Stimulated activated CD4-positive, alpha-beta T cell treated with anti-CD3 and anti-CD28 coated beads, Interleukin-2, amount 100 ng/mL, for 4 hours (primary cell): Measurements from ENCODE around the gene PAQR8.
"Not testable (repeated sequence)": the region's sequence is repeated elsewhere in the genome, so short reads cannot be mapped to it uniquely, and the experiment has no call there.

ENCODE experiments used
- DNase-seq: peaks from one replicate; pipeline ENCODE4 v3.0.0-alpha.2; 2020; ENCODE audit warnings: low read depth

Gene PAQR8

GRCh38 chr6:52411911-52412310 is 50.0 kb downstream of the PAQR8 start:
- no peak for DNase-seq

- DNase-seq, result no peak
These were observed 53.4 kb downstream of the PAQR8 start for GRCh38 chr6:52415333-52415732.

- DNase-seq, result no peak
These were observed 54.1 kb downstream of the PAQR8 start for GRCh38 chr6:52415917-52416628.

DNA sequence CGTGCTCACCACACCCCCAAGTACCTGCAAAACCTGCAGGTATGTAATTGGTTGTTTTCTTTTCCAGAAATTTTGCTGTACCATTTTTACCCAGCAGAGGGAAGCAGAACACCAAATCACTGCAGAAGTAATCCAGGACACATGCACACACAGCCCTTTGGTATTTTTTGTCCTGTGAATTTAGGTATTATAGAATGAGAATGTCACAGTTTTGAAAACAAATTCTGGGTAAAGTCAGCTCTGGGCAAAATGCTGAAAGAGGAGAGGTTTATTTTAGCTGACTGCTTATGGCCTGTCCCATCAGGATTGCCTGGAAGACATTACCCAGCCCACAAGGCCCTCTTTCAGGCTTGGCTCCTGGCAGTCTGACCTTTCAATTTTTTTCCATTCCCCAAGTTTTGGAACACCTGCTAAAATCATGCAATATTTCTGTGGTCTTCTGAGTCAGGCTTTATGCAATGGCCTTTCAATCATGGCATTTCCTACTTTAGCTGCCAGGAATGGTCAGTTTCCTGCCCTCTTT is 54.7 kb downstream of the PAQR8 start:
- DNase-seq, result no peak

- DNase-seq, result no peak
These were observed 55.7 kb downstream of the PAQR8 start for GRCh38 chr6:52417675-52418111.

DNA sequence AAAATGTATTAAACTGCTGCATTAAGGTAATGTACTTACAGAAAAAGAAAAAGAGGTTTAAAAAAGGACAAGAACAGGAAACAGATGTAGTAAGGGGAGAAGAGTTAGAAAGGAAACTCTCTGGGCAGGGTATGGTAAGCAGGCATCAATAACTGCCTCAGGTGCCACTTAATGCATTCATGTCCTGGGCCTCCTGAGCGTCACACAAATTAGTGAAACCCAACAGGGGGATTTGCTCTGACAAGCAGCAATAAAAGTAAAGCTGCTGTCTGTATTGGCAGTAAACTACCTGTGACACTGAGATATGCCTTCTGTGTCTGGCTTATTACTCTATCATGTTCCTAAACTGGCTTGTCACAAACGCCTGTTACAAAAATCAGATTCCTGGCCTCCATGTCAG is 56.7 kb downstream of the PAQR8 start:
- DNase-seq, result no peak

DNA sequence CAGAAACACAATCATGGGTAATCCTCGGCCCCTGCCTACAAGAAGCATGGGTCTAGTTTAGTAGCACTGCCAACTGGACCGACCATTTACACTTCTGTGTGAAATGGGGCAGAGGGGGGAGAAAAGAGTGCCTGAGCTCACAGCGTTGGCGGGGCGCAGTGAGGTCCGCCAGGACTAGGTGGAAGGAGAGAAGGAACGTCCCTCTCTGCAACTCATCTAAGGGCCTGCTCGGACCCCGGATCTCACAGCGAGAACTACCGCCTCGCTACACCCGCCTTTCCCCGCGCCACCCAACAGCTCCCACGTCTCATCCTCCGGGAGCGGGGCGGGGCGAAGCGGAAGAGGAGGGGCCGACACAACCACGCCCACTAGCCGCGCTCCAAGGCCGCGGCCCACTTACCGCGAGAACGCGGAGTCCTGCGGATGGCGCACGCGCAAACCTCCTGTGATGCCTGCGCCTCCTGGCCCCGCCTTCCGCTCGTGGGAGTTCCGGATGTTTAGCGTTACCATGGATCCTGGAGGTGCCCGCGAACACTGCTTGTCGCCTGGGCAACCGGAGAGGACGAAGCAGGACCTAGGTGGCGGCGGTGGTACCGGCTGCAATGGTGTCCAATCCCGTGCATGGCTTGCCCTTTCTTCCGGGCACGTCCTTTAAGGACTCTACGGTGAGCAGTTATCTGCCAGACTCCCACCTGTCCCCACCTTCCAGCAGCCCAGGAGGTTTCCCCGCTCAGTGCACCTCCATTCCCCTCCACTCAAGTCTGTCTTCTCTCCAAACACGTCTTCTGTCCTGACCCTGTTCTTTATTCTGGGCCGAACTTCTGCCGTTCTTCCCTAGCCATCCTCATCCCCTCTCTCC is 58.1 kb downstream of the PAQR8 start, which contains the start of gene EFHC1:
TSS of gene EFHC1 (plus strand) at position 534 of the 859 bp plus-strand sequence. CDS start at position 603, 69 bp downstream.
- DNase-seq, result peak; percentile 96

GRCh38 chr6:52420668-52421358 is 58.9 kb downstream of the PAQR8 start:
- no peak for DNase-seq

- no peak for DNase-seq
These were observed 60.2 kb downstream of the PAQR8 start for GRCh38 chr6:52422156-52422555.

DNA sequence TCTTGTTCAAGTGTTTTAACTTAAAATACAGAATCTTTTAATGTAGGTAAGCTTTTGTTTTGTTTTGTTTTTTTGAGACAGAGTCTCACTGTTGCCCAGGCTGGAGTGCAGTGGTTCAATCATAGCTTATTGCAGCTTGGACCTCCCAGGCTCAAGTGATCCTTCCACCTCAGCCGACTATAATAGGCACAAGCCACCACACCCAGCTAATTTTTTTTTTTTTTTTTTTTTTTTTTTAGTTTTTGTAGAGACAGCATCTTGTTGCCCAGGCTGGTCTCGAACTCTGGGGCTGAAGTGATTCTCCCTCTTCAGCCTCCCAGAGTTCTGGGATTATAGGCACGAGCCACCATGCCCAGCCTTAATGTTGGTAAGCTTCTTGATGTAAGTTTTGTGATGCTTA is 61.5 kb downstream of the PAQR8 start:
- DNase-seq, result no peak

GRCh38 chr6:52423971-52424381 is 62.0 kb downstream of the PAQR8 start:
- no peak for DNase-seq

GRCh38 chr6:52424513-52424912 is 62.6 kb downstream of the PAQR8 start:
- DNase-seq, result no peak

GRCh38 chr6:52426667-52427066 is 64.7 kb downstream of the PAQR8 start:
- no peak for DNase-seq

GRCh38 chr6:52433294-52433693 is 71.3 kb downstream of the PAQR8 start:
- not testable (repeated sequence) for DNase-seq

DNA sequence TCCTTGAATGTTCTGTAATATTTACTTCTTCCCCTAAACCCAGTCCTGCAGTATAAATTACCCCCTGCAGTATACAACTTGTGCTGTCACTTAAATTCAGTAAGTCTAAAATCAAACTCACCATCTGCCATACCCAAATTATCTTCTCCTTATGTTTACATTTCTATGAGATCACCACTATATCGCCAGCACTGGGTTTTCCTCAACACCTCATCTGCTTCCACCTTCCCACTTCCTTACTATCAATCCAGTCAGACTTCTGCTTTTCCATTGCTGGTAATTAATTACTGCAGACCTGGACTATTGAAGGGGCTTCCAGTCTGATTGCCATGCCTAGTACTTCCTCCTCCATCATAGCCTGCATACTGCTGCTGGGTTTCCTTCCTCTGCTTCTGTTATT is 73.4 kb downstream of the PAQR8 start:
- no peak for DNase-seq

DNA sequence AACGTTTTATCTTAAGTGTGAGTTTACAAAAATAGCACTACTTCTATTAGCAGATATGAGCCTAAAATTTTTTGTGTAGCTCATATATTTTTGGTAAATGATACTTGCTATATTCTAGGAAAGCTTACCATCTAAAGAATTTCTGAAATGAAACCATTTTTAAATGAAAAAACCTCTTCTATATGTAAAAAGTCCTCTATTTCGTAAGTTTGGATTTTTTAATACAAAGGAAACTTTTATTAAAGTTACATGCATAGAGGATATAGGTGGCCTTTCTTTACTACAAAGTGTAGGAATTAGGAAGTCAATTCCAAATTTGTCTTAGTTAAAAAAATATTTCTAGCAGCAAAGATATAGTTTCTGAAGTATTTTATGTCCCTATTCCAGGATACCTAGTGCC is 77.0 kb downstream of the PAQR8 start:
- DNase-seq, result no peak

GRCh38 chr6:52454556-52454955 is 92.6 kb downstream of the PAQR8 start:
- no peak for DNase-seq

- no peak for DNase-seq
These were observed 95.1 kb downstream of the PAQR8 start for GRCh38 chr6:52457096-52457495.
